ENCODE measurements around the gene SLCO4A1. TPM values are rescaled to one million over a fixed set of nuclear protein-coding genes. Genes with fewer than 3 reads are reported as not detected.
A peak's percentile ranks its signal among the peaks of the same experiment; 100 is the strongest.
"Not testable (repeated sequence)": the region's sequence is repeated elsewhere in the genome, so short reads cannot be mapped to it uniquely, and the experiment has no call there.

The SLCO4A1 gene
- total and polyA plus RNA-seq, 2 experiments from 2014 or later: 25.8 to 99.0 TPM

GRCh38 chr20:62624719-62625453 lies 17.4 kb upstream of the SLCO4A1 start:
- peaks cover 23% of the 10 kb centered on the region for H3K4me1 ChIP-seq (ENCODE audit: insufficient read depth)
- WGBS (ENCODE audit: low lambda C conversion rate, missing lambda C conversion rate): 91% methylated on average over 32 of the region's 32 CpGs
- H2AFZ ChIP-seq: no peak overlapping the region
- no peaks in the 10 kb centered on the region for H3K79me2 ChIP-seq
- H3K27ac ChIP-seq: peak overlapping the region; percentile 94
- H3K27me3 ChIP-seq: no peaks in the 10 kb centered on the region
- no peaks in the 10 kb centered on the region for H3K36me3 ChIP-seq (replicated peaks; ENCODE audit: insufficient read depth, low read depth)
- no peaks in the 10 kb centered on the region for H4K20me1 ChIP-seq (ENCODE audit: insufficient read depth, poor library complexity, severe bottlenecking)
- no peaks in the 10 kb centered on the region for H3K9me2 ChIP-seq (replicated peaks; ENCODE audit: insufficient read depth)
- TF ChIP-seq EZH2phosphoT487 (IDR thresholded peaks at IDR 0.05; ENCODE audit: low read depth, severe bottlenecking, unreplicated experiment): no peak
- TF ChIP-seq, protein P1, sequence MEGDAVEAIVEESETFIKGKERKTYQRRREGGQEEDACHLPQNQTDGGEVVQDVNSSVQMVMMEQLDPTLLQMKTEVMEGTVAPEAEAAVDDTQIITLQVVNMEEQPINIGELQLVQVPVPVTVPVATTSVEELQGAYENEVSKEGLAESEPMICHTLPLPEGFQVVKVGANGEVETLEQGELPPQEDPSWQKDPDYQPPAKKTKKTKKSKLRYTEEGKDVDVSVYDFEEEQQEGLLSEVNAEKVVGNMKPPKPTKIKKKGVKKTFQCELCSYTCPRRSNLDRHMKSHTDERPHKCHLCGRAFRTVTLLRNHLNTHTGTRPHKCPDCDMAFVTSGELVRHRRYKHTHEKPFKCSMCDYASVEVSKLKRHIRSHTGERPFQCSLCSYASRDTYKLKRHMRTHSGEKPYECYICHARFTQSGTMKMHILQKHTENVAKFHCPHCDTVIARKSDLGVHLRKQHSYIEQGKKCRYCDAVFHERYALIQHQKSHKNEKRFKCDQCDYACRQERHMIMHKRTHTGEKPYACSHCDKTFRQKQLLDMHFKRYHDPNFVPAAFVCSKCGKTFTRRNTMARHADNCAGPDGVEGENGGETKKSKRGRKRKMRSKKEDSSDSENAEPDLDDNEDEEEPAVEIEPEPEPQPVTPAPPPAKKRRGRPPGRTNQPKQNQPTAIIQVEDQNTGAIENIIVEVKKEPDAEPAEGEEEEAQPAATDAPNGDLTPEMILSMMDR (IDR thresholded peaks at IDR 0.05; ENCODE audit: poor library complexity): no peak
- TF ChIP-seq EZH2 (IDR thresholded peaks at IDR 0.05; ENCODE audit: borderline replicate concordance): no peak
- no peak overlapping the region for H3K4me3 ChIP-seq
- DNase-seq (ENCODE audit: low spot score): no peak
- no peaks in the 10 kb centered on the region for H3K9me3 ChIP-seq (ENCODE audit: low read depth)
- H3K4me2 ChIP-seq: no peak overlapping the region

DNA sequence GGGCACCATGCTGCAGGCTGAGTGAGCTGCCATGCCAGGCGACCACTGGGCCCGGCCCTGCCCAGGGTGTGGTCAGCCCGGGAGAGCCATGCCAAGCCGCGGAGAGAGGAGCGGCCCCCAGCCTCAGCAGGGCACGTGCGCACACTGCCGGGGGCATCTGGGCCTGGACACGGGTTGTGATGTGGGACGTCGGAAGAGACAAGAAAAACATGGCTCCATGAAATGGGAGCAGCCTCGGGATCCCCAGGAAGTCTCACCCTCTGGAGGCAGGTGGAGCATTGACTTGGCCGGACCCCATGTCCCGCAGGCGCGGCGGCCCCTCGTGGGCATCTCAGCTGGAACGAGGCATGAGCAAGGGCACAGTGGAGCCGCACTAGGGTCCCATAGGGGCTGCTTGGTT lies 16.8 kb upstream of the SLCO4A1 start:
- Histone ChIP-seq H3K4me2 (no peak overlapping the region), H3K36me3 (replicated peaks; ENCODE audit: insufficient read depth, low read depth) (no peaks in the 10 kb centered on the region), H3K4me1 (ENCODE audit: insufficient read depth) (peaks cover 23% of the 10 kb centered on the region), H3K9me2 (replicated peaks; ENCODE audit: insufficient read depth) (no peaks in the 10 kb centered on the region), H3K27me3 (no peaks in the 10 kb centered on the region), H3K27ac (no peak overlapping the region), H2AFZ (no peak overlapping the region), H3K9me3 (ENCODE audit: low read depth) (no peaks in the 10 kb centered on the region), H3K79me2 (no peaks in the 10 kb centered on the region), H3K4me3 (no peak overlapping the region), H4K20me1 (ENCODE audit: insufficient read depth, poor library complexity, severe bottlenecking) (no peaks in the 10 kb centered on the region)
- 97% methylated on average over 21 of the region's 21 CpGs for WGBS (ENCODE audit: low lambda C conversion rate, missing lambda C conversion rate)
- DNase-seq (ENCODE audit: low spot score): no peak
- no peak for TF ChIP-seq EZH2phosphoT487 (IDR thresholded peaks at IDR 0.05; ENCODE audit: low read depth, severe bottlenecking, unreplicated experiment)
- no peak for TF ChIP-seq EZH2 (IDR thresholded peaks at IDR 0.05; ENCODE audit: borderline replicate concordance)
- TF ChIP-seq, protein P1 (IDR thresholded peaks at IDR 0.05; ENCODE audit: poor library complexity): no peak

- H3K4me3 ChIP-seq: no peak overlapping the region
- no peaks in the 10 kb centered on the region for H3K79me2 ChIP-seq
- no peak overlapping the region for H2AFZ ChIP-seq
- H3K4me1 ChIP-seq (ENCODE audit: insufficient read depth): peaks cover 23% of the 10 kb centered on the region
- H3K4me2 ChIP-seq: no peak overlapping the region
- H3K27me3 ChIP-seq: no peaks in the 10 kb centered on the region
- DNase-seq (ENCODE audit: low spot score): no peak
- TF ChIP-seq EZH2phosphoT487 (IDR thresholded peaks at IDR 0.05; ENCODE audit: low read depth, severe bottlenecking, unreplicated experiment): no peak
- TF ChIP-seq EZH2 (IDR thresholded peaks at IDR 0.05; ENCODE audit: borderline replicate concordance): no peak
- TF ChIP-seq, protein P1 (IDR thresholded peaks at IDR 0.05; ENCODE audit: poor library complexity): no peak
- H3K27ac ChIP-seq: no peak overlapping the region
- 91% methylated on average over 19 of the region's 20 CpGs for WGBS (ENCODE audit: low lambda C conversion rate, missing lambda C conversion rate)
- H3K9me2 ChIP-seq (replicated peaks; ENCODE audit: insufficient read depth): no peaks in the 10 kb centered on the region
- no peaks in the 10 kb centered on the region for H3K9me3 ChIP-seq (ENCODE audit: low read depth)
- H4K20me1 ChIP-seq (ENCODE audit: insufficient read depth, poor library complexity, severe bottlenecking): no peaks in the 10 kb centered on the region
- no peaks in the 10 kb centered on the region for H3K36me3 ChIP-seq (replicated peaks; ENCODE audit: insufficient read depth, low read depth)
Measured at GRCh38 chr20:62625921-62626547, 16.3 kb upstream of the SLCO4A1 start.

- not testable (repeated sequence) for H2AFZ ChIP-seq; DNase-seq (ENCODE audit: low spot score); H3K27me3 ChIP-seq; H3K9me3 ChIP-seq (ENCODE audit: low read depth); H3K9me2 ChIP-seq (replicated peaks; ENCODE audit: insufficient read depth); H3K79me2 ChIP-seq; H3K36me3 ChIP-seq (replicated peaks; ENCODE audit: insufficient read depth, low read depth); H3K4me2 ChIP-seq; H4K20me1 ChIP-seq (ENCODE audit: insufficient read depth, poor library complexity, severe bottlenecking); H3K4me3 ChIP-seq
- Histone ChIP-seq H3K27ac (peak overlapping the region; percentile 31), H3K4me1 (ENCODE audit: insufficient read depth) (peaks cover 18% of the 10 kb centered on the region)
- 100% methylated on average over 1 of the region's 1 CpG for WGBS (ENCODE audit: low lambda C conversion rate, missing lambda C conversion rate)
Measured at GRCh38 chr20:62627425-62627824, 14.9 kb upstream of the SLCO4A1 start.
